T-helper 22 cell (primary cell): ENCODE results near the gene PABPN1.

Source experiments
- DNase-seq: peaks from one replicate; pipeline ENCODE4 v3.0.0-alpha.2; 2020; ENCODE audit warnings: low read depth

PABPN1 gene

DNA sequence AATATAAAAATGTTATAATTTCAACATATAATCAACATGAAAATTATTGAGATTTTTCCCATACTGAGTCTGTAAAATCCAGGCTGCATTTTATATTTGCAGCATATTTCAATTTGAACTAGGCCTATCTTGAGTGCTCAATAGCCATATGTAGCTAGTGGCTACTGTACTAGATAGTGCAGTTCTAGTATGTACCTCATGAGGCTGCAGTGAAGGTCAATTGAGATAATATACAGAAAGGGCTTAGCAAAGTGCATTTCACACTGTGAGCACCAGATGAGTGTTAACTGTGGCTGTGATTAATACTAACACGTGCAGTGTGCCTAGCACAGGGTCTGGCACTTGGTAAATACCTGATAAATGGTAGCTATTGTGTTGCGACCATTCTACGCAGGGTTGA lies 36.8 kb downstream of the PABPN1 start:
- DNase-seq: no peak

DNA sequence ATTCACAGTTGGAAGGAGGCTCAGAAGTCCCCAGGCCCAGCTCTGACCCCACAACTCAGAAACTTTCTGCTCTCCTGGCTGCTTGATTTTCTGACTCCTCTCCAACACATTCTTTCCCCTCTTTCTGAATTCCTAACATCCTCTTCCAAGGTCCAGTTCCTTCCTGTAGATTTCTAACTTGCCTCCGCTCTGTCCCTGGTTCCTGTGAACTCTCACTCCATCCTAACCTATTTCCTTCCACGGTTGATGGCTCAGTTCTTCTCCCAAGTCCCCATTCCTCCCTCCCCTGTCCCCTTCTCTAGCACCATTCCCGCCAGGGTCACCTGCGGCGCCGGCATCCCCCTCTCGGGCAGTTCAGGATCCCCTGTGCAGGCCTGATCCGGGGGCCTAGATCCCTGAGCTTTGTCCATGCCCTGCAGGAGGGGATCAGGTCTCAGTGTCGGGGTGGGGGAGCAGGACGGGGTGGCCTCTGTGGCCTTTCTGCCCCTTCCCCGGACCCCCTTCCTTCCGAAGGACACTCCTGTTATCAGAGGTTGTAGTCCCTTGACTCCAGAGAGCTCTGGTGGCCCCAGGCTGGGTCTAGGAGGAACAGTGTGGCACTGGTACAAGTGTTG lies 37.4 kb downstream of the PABPN1 start:
- DNase-seq: no peak

- no peak for DNase-seq
These were observed 37.9 kb downstream of the PABPN1 start for GRCh38 chr14:23359167-23359626.

GRCh38 chr14:23359722-23360447 lies 38.6 kb downstream of the PABPN1 start:
- no peak for DNase-seq

- no peak for DNase-seq
These were observed 39.2 kb downstream of the PABPN1 start for GRCh38 chr14:23360496-23360895.

DNA sequence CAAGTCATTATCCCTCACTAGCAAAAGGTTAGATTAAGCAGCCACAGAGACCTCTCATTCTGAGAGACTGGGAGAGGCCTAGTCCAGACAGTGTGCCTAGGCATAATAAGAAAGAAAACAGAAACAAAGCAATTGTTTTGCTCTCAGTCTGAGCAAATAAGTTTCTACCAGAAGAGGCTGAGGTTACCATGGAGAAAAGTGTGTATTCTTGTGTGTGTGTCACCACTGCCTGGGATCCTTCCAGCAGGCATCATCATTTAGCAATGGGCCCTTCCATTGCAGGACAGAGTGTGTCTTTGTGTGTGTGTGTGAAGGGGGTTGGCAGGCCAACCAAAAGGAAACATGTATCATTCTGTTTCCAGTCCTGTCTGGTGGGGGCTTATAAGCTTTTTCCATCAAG lies 40.1 kb downstream of the PABPN1 start:
- DNase-seq: no peak

DNA sequence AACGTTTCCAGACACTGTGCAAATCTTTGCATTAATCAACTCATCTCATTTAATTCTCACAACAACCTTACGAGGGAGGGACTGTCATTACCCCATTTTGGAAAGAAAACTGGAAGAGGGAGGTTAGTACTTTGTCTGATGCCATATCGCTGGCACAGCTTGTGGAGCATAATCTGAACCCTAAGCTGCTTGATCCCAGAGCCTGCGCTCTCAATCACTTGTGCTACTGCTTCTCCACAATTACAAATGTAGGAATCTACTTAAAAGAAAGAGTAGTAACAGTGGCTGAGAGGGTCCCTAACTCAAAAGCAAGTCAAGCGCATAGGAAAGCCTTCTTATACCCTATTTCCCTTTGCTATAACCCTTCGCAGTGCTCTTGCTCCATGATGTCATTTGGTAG lies 40.5 kb downstream of the PABPN1 start:
- no peak for DNase-seq

DNA sequence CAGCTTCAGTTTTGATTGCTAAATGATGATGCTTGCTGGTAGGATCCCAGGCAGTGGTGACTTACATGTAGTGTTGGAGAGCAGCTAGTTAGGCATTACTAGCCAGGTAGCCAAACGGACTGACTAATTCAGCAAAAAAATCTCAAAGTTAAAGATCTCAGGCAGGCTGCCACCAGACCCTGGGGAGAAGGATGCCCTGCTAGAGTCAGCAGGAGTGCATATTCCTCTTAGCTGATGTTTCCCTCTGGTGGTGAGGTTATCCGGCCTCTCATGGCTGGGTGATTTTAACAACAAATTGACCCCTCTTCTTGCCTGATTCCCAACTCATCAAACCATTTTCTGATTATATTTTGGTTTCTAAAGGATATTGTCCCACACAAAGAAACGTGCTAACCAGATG lies 40.9 kb downstream of the PABPN1 start:
- DNase-seq: no peak

DNA sequence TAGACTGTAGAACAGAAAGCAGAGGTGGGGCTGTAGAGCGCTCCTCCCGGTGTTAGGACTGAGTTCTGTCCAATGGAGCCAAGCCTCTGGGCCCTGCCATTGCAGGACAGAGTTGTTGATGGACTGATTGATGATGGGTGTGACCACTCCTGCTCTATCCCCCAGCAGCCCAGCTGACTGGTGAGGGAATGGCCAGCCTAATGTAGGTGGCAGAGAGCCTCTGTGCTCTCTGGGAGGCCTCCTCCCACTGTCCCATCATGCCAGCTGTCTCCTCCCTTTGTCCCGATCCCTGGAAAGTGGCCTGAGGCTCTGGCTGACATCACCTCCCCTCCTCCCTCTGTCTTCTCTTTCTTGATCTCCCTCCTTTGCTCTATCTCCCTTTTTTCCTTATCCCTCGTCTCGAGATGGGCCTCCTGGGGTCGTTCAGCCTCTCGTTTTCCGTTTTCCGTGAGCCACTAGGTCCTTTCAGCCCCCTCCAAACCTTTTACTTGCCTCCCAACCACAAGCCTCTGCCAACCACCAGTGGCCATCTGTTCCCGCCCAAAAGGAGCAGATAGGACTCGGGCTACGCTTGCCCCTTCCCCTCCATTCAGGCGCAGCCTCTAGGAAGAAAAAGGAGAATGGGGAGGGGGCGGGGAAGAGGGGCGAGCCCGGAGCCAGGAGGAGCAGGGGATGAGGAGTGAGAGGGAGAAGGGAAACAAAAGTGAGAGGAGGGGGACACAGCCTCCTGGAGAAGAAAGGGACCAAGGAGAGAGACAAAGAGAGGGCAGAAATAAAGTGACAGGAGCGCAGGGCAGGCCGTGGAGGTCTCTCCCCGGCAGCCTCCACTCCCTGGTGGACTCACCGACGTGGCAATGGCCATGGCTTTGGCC lies 43.1 kb downstream of the PABPN1 start:
- no peak for DNase-seq

GRCh38 chr14:23365036-23365731 lies 43.9 kb downstream of the PABPN1 start, which contains the start of gene EFS:
EFS (minus strand) TSS chr14:23365172; CDS start chr14:23365025, 147 bp downstream.
- no peak for DNase-seq

DNA sequence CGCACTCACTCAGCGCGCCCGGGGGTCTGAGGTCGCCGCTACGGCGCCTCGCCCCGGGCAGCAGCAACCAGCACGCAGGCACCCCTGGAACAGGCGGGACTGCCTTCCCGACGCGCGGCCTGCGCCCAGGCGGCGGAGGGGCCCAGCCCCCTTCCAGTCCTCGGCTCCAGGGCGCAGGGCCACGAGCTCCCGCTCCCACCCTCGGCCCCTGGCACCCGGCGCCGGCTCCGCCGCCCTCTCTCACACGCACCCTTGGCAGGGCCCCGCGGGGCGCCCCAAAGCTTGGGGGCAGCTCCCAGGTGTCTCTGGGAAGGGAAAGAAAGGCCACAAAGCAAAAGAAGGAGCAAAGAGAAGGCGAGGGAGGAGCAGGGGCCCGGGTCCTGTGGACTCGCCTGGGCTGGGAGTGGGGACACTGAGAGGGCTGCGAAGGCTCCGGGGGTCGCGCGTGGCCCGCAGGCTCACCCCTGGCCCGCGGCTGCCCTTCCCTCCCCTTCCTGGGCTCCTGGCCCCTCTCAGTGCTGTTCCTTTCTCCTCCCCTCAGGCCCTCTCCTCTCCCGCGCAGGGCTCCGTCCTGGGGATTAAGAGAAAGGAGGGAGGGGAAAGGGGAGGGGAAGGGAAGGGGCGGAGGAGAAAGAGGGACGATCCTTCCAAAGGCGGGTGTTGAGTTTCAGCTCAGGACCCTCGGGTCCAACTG lies 44.6 kb downstream of the PABPN1 start:
- no peak for DNase-seq

DNA sequence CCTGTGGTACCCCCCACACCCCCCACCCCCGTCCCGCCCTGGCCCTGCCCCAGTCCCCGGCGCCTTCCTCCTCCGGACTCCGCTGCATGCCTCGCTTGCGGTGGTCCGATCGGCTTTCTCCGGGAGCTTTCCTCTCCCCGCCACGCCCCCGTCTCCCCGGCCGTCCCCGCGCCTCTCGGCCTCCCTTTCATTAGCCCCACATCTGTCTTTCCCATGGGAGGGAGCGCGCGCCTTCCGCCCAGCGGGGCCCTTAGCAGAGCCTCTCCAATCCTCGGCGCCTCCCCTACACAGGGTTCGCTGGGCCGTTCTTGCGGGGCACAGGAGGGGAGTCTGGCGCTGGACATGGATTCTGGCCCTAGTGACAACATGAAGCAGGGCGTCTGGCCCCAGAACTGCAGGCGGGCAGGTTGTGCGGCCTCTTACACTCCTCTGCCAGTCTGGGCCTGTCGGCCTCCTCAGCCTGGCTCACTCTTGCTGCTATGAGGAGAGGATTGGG lies 45.2 kb downstream of the PABPN1 start:
- DNase-seq: no peak

GRCh38 chr14:23370221-23370620 lies 49.0 kb downstream of the PABPN1 start:
- DNase-seq: no peak

DNA sequence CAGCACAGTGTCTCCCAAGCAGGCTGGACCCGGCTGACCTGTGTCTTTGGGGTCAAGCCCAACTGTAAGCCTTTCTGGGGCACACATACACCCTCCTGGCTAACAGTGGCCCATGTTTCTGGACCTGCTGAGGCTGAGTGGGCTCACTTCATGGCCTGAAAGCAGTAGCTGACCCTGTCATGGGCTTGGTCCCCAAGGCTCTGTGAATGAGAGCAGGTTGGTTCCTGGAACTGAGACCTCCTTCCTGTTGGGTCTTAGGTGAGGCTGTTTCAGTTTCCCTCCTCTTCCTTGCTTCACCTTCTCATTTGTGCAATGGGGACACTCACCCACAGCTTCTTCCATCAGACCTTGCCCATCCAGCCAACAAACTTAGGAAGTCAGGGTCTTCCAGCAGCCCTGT lies 50.6 kb downstream of the PABPN1 start:
- DNase-seq: no peak

DNA sequence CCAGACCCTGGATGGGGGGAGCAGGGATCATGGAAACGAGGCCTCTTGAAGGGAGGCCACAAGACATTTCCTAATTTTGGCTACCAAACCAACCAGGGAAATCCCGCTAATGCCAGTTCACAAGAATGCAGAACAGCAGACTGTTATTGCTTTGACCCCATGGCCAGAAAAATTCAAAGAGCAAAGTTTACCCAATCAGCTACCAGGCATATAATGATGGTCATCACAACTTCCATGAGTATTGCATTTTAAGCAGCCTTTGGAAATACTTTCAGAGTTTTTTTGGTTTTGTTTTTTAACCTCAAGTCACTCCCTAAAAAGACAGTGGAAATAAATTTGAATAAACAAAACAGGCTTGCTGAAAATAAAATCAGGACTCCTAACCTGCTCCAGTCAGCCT lies 51.3 kb downstream of the PABPN1 start, which contains the start of gene IL25:
Gene IL25, plus strand, starts transcription at position 301 of the 400 bp plus-strand sequence.
- DNase-seq: no peak

- DNase-seq: no peak
These were observed 51.8 kb downstream of the PABPN1 start for GRCh38 chr14:23373041-23373440.
